Subcutaneous adipose tissue (tissue), 4 donors: ENCODE data around the gene CLDN10. TPM values are rescaled to one million over a fixed set of nuclear protein-coding genes. Genes with fewer than 3 reads are reported as not detected.

Experiments used
- total RNA-seq, 4 donors: library from RNA; depleted of rRNA; stranded (reverse); fragments of >200 nt; gene quantifications; one replicate each; pipeline ENCODE4 v1.1.0, GENCODE V29; 2016
- TF ChIP-seq, protein P1 (sequence below): fragments of 450-650 bp; IDR thresholded peaks from one replicate; pipeline ENCODE4 v1.5.1; 2016; ENCODE audit warnings: low read depth, mild to moderate bottlenecking, control low read depth, antibody characterized with exemption, moderate library complexity

Gene CLDN10
- total RNA-seq, 4 donors from 2014 or later, result 0.75 TPM; not detected in 3

DNA sequence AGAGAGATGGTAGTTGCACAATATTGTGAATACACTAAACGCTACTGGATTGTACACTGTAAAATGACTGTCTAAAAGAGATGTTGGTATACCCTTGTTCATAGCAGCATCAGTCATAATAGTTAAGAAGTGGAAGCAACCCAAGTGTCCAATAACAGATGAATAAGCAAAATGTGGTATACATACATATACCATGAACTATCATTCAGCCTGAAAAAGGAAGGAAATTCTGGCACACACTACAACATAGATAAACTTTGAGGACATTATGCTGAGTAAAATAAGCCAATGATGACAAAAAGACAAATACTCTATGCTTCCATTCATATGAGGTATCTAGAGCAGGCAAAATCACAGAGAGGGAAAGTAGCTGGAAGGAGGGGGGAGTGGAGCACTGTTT, 76.0 kb downstream of the CLDN10 start:
- TF ChIP-seq, protein P1, sequence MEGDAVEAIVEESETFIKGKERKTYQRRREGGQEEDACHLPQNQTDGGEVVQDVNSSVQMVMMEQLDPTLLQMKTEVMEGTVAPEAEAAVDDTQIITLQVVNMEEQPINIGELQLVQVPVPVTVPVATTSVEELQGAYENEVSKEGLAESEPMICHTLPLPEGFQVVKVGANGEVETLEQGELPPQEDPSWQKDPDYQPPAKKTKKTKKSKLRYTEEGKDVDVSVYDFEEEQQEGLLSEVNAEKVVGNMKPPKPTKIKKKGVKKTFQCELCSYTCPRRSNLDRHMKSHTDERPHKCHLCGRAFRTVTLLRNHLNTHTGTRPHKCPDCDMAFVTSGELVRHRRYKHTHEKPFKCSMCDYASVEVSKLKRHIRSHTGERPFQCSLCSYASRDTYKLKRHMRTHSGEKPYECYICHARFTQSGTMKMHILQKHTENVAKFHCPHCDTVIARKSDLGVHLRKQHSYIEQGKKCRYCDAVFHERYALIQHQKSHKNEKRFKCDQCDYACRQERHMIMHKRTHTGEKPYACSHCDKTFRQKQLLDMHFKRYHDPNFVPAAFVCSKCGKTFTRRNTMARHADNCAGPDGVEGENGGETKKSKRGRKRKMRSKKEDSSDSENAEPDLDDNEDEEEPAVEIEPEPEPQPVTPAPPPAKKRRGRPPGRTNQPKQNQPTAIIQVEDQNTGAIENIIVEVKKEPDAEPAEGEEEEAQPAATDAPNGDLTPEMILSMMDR, result no peak

GRCh38 chr13:95629071-95629470, 76.6 kb downstream of the CLDN10 start:
- TF ChIP-seq, protein P1, result no peak

Other genes with a start within 250 kb of the CLDN10 start
- gene DZIP1, start 92.0 kb downstream of the CLDN10 start, total RNA-seq, result 10 to 100 TPM in 1 of 4 donors, 1 to 10 TPM in 3; 8.5 to 11.2 (median 9.6) TPM
- gene DNAJC3, start 124.4 kb downstream of the CLDN10 start, total RNA-seq, result 10 to 100 TPM; 36.4 to 85.8 (median 51.7) TPM